ENCODE measurements around the gene QRICH1.

DNA sequence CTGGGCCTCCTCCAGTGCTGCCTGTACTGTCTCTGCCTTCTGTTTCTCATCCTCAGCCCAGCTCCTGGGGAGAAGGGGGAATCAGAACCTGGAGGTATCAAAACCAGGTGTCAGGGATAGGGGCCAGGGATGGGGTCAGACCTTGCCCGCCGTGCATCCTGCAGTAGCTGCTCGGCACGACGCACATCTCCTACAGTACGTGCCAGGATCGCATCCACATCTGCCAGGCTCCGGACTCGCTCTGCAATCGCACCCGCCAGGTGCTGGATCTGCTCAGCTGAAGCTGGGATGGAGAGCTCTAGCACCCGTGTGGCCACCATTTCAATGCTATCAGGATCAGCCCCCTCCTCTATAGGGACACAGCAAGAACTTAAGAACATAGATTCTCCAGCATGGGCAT is 28.2 kb upstream of the QRICH1 start:
- TF ChIP-seq, protein P1, sequence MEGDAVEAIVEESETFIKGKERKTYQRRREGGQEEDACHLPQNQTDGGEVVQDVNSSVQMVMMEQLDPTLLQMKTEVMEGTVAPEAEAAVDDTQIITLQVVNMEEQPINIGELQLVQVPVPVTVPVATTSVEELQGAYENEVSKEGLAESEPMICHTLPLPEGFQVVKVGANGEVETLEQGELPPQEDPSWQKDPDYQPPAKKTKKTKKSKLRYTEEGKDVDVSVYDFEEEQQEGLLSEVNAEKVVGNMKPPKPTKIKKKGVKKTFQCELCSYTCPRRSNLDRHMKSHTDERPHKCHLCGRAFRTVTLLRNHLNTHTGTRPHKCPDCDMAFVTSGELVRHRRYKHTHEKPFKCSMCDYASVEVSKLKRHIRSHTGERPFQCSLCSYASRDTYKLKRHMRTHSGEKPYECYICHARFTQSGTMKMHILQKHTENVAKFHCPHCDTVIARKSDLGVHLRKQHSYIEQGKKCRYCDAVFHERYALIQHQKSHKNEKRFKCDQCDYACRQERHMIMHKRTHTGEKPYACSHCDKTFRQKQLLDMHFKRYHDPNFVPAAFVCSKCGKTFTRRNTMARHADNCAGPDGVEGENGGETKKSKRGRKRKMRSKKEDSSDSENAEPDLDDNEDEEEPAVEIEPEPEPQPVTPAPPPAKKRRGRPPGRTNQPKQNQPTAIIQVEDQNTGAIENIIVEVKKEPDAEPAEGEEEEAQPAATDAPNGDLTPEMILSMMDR (IDR thresholded peaks at IDR 0.05), result no peak
- TF ChIP-seq POLR2A (IDR thresholded peaks at IDR 0.05), result no peak
